ENCODE data around the gene SUPT7L.
"Not testable (repeated sequence)": the region's sequence is repeated elsewhere in the genome, so short reads cannot be mapped to it uniquely, and the experiment has no call there.

Gene SUPT7L

GRCh38 chr2:27634291-27634690, 29.1 kb downstream of the SUPT7L start:
- no peak for TF ChIP-seq CTCF (IDR thresholded peaks at IDR 0.05)
- H3K4me3 ChIP-seq: no peak overlapping the region
- no peaks in the 10 kb centered on the region for H3K27me3 ChIP-seq
- DNase-seq: no peak
- peaks cover 0 to 9% (median 6%) of the 10 kb centered on the region in 4 donors for H3K4me1 ChIP-seq
- H3K27ac ChIP-seq: no peak overlapping the region
- H3K9me3 ChIP-seq: no peaks in the 10 kb centered on the region
- intact Hi-C loops (cut with DNase I; ENCODE audit: low total_unique reads): no loop called here
- peaks cover 51 to 82% (median 77%) of the 10 kb centered on the region in 3 donors for H3K36me3 ChIP-seq

- H3K36me3 ChIP-seq: peaks cover 25 to 43% (median 39%) of the 10 kb centered on the region in 3 donors
- H3K27ac ChIP-seq; DNase-seq; H3K9me3 ChIP-seq; H3K4me3 ChIP-seq; H3K27me3 ChIP-seq; intact Hi-C loops (cut with DNase I; ENCODE audit: low total_unique reads): not testable (repeated sequence)
- peaks cover 0 to 21% (median 14%) of the 10 kb centered on the region in 4 donors for H3K4me1 ChIP-seq
Observed at GRCh38 chr2:27630257-27630656, 33.2 kb downstream of the SUPT7L start.

GRCh38 chr2:27628767-27629709, 34.4 kb downstream of the SUPT7L start, which contains the start of the genes CCDC121 and GPN1:
CCDC121 (minus strand) TSS chr2:27629012; CDS start chr2:27627799, 1,213 bp downstream.
GPN1 (plus strand) TSS chr2:27629050; CDS start chr2:27629059, 9 bp downstream.
- intact Hi-C loops (cut with DNase I; ENCODE audit: low total_unique reads): no loop called here
- Histone ChIP-seq H3K4me3 (peak within 1 kb of the TSS; percentile 73 to 88), H3K27ac (peak within 1 kb of the TSS; percentile 71 to 80), H3K9me3 (no peaks in the 10 kb centered on the region), H3K27me3 (no peaks in the 10 kb centered on the region), H3K36me3 (peaks cover 18 to 39% (median 31%) of the 10 kb centered on the region in 3 donors), H3K4me1 (peaks cover 0 to 21% (median 14%) of the 10 kb centered on the region in 4 donors)
- peak; percentile 89 to 91 for DNase-seq
- no peak for TF ChIP-seq CTCF (IDR thresholded peaks at IDR 0.05)

- intact Hi-C loops (cut with DNase I; ENCODE audit: low total_unique reads): no loop called here
- H3K36me3 ChIP-seq: peaks cover 11 to 40% (median 27%) of the 10 kb centered on the region in 3 donors
- no peak for TF ChIP-seq CTCF (IDR thresholded peaks at IDR 0.05)
- no peaks in the 10 kb centered on the region for H3K9me3 ChIP-seq
- H3K27ac ChIP-seq: peak overlapping the region; percentile 71 to 80
- DNase-seq: peak in 1 of 2 donors; percentile 64
- peak overlapping the region; percentile 73 to 88 for H3K4me3 ChIP-seq
- peaks cover 0 to 21% (median 14%) of the 10 kb centered on the region in 4 donors for H3K4me1 ChIP-seq
- no peaks in the 10 kb centered on the region for H3K27me3 ChIP-seq
Observed at GRCh38 chr2:27627963-27628766, 35.2 kb downstream of the SUPT7L start.

GRCh38 chr2:27626921-27627320, 36.5 kb downstream of the SUPT7L start:
- H3K4me3 ChIP-seq; H3K9me3 ChIP-seq; DNase-seq; H3K27me3 ChIP-seq; intact Hi-C loops (cut with DNase I; ENCODE audit: low total_unique reads); H3K27ac ChIP-seq: not testable (repeated sequence)
- Histone ChIP-seq H3K4me1 (peaks cover 0 to 21% (median 14%) of the 10 kb centered on the region in 4 donors), H3K36me3 (peaks cover 11 to 44% (median 27%) of the 10 kb centered on the region in 3 donors)

GRCh38 chr2:27626323-27626722, 37.1 kb downstream of the SUPT7L start:
- H3K27ac ChIP-seq; H3K9me3 ChIP-seq; DNase-seq; H3K27me3 ChIP-seq; H3K4me3 ChIP-seq; intact Hi-C loops (cut with DNase I; ENCODE audit: low total_unique reads): not testable (repeated sequence)
- Histone ChIP-seq H3K4me1 (peaks cover 0 to 21% (median 14%) of the 10 kb centered on the region in 4 donors), H3K36me3 (peaks cover 11 to 44% (median 31%) of the 10 kb centered on the region in 3 donors)
